HG03342 (cell line): Measurements from ENCODE around the gene PRKCQ.
"Not testable (repeated sequence)": the region's sequence is repeated elsewhere in the genome, so short reads cannot be mapped to it uniquely, and the experiment has no call there.

ENCODE experiments used
- ATAC-seq: cut with Tn5 transposase; IDR thresholded peaks from one replicate; pipeline ENCODE4 v1.9.1; 2021; ENCODE audit warnings: mild to moderate bottlenecking, moderate library complexity; ENCODE audit not compliant: unreplicated experiment

PRKCQ gene

DNA sequence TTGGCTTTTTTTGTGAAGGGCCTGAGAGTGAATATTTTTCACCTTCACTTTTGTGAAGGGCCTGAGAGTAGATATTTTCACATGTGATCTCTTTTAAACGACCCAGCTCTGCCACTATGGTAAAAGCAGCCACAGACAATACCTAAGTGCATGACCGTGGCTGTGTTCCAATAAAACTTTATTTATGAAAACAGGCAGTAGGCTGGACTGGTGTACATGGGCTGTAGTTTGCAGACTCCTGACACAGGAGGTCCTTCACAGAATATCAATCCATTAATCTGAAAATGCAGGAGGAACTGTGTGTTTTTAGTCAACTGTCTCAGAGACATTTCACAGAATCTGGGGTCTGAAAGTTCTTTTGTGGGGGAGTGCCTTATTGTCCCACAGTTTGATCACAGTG is 186.9 kb downstream of the PRKCQ start:
- ATAC-seq = no peak

DNA sequence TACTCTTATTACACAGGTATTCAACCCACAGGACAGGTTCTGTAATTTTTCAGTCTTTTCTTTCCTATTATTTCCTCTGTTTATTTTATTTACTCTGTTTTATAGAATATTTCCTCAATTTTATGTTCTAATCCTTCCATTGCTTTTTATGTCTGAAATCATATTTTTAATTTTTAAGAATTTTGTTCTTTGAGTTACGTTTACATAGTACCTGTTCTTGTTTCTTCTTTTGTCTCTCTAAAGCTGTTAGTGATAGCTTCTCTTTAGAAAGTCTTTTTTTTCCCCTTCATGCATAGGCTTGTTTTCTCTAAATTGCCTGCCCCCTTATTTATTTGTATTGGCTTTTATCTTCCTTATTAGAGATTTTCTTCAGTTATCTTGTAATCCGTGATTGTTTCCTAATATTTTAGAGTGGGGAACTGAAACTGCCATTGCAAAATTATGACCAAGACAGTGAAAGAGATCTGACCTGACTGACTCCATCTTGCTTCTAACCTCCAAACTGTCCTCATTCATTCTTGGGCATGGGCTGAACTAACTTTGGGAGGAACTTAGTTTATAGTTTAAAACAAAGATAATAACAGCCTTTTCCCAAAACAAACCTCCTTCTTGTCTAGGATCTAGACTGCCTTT is 189.7 kb downstream of the PRKCQ start:
- ATAC-seq = no peak

DNA sequence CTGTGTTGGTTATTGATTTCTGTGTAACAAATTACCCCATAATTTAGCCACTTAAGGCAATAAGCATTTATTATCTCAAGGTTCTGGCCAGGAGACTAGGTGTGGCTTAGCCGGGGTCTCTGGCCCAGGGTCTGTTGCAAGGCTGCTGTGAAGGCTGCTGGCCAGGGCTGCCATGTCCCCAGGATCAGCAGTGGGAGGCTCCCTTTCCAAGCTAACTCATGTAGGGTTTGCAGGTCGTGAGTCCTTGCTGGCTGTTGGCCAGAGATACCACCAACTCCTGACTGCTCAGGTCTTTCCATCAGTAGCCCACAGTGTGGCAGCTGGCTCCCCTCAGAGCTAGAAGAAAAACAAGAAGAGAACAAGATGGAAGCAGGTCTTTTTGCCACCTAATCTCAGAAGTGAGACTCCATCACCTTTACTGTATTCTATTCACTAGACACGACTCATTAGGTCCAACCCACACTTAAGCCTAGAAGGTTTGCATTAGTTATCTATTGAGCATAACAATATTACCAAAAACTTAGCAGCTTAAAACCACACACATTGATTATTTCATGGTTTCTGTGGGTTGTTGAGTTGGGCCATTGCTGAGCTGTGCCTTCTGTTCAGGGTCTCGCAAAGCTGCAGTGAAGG is 191.7 kb downstream of the PRKCQ start:
- no peak for ATAC-seq

DNA sequence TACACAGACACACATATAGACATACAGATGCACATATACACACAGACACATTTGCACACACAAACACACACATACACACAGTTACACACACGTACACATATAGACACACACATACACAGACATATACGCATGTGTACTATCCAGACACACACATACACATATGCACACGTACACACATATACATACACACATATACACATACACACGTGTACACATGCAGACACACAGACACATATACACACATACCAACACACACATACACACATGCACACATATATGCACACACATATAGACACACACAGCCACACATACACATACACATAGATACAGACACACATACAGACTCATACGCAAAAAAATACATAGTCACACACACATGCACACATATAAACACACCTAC is 193.1 kb downstream of the PRKCQ start:
- no peak for ATAC-seq

DNA sequence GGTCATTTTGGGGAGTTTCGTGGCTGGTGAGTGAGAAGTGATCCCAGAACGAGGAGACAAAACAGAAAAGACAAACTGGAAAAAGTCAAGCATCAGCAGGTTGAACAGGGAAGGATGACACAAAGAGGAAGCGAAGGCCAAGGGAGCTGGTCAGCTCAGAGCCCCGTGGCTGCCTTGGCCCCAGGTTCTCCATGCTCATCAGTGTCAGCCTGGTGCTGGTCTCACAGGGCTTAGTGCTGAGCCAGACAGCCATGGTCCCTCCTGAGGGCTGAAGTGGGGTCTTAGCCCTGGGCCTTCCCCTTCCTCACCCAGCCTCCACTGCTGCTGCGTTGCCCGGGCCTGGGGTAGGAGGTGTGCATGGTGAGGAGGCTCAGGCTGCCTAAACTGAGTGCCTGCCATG is 193.7 kb downstream of the PRKCQ start:
- ATAC-seq = no peak

DNA sequence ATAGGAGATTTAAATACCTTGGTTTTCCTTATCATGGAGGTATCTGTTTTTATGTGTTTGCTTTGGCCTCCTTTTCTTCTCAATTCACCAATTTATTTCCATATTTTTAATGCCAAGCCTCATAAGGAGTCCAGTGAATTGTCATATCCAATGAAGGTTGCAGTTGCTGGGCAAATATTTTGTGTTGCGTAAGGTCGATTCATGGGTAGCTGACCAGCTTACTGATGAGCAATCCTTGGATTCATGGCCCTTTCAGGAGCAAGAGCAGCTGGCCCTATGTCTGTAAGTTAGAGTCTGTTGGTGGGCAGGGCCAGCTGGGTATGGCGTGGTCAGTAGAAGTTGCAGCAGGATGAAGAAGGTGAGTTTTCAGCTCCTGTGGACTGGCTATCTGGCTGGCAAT is 194.4 kb downstream of the PRKCQ start:
- no peak for ATAC-seq

DNA sequence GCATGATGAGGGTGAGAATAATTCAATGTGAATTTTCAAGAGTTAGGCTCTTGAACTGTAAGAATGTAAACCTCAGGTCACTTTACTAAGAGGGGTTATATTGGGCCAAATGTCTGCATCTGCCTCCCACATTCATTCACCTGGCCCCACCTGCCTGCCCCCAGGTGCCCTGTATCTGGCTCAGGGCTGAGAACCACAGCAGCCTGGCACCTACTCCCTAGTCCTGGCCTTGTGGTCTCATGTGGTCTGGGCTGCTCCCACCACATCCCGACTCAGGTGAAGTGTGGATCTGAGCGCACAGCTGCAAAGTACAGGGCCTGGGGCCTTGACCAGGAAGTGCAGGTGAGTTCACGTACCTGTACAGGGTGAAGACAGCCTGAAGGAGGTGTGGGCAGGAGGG is 195.2 kb downstream of the PRKCQ start:
- no peak for ATAC-seq

DNA sequence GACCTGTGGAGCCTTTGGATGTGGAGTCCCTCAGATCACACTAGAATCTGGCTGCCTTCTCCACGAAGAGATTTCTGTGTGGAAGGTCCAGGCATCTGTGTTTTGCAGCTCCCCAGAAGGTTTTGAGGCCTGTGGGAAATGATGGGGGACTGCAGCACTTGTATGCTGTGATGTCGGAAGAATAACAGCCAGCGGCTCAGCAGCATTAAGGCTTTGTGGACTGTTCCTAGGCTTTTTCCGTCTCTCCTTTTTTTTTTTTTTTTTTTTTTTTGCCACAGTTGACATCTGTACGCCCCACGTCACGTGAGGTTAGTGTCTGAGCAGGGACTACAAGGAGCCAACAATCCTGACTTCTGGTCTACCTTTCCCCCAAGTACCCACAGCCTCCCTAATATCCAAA is 196.0 kb downstream of the PRKCQ start:
- no peak for ATAC-seq

DNA sequence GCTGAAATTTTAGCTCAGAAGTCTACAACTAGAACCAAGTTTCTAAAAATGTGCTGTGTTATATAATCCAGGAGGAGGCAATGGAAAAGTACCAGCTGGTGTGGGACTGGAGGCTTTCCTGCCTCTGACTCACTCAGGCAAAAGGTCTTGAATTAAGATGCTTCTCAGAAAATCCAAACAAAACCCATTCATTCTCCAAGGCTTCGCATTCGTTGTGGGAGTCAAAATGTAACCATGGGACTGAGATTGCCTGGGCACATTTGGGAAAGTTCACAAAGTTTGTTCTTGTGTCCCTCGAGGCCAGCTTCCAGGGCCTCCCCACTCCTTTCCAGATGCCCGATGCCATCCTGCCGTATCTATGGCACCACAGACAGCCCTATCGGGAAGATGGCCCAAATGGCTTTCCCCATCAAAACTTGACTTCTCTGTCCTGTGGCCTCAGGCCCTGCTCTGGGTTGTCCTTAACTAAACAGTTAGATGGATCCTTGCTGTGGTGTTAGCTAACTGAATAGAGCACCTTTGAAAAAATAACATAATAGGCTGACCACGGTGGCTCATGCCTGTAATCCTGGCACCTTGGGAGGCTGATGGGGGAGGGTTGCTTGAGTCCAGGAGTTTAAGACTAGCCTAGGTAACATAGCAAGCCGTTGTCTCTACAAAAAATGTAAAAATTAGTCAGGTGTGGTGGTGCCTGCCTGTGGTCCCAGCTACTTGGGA is 196.8 kb downstream of the PRKCQ start:
- ATAC-seq = no peak

DNA sequence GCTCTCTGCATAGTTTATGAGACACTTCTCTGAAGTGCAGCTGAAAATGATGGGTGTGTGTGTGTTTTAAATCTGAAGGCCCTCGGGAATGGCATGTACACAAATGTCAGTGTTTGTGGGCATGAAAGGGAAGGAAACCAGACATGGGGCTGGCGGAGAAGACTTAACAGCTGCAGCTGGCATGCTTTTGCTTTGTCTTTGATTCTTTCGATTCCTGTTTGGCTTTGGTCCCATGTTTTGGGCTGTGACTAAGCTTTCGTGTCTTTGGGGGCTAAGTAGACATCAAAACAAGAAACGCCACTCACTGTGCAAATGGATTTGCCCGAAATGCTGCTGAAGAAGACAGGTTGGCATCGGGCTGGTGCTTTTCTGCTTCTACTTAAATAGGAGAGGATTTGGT is 198.0 kb downstream of the PRKCQ start:
- no peak for ATAC-seq

DNA sequence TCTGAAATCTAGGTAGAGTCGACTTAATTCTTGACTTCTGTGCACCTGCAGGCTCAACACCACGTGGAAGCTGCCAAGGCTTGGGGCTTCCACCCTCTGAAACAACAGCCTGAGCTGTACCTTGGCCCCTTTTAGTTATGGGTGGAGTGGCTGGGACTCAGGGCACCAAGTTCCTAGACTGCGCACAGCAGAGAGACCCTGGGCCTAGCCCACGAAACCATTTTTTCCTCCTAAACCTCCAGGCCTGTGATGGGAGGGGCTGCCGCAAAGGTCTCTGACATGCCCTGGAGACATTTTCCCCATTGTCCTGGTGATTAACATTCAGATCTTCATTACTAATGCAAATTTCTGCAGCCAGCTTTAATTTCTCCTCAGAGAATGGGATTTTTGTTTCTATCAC is 199.6 kb downstream of the PRKCQ start:
- not testable (repeated sequence) for ATAC-seq

DNA sequence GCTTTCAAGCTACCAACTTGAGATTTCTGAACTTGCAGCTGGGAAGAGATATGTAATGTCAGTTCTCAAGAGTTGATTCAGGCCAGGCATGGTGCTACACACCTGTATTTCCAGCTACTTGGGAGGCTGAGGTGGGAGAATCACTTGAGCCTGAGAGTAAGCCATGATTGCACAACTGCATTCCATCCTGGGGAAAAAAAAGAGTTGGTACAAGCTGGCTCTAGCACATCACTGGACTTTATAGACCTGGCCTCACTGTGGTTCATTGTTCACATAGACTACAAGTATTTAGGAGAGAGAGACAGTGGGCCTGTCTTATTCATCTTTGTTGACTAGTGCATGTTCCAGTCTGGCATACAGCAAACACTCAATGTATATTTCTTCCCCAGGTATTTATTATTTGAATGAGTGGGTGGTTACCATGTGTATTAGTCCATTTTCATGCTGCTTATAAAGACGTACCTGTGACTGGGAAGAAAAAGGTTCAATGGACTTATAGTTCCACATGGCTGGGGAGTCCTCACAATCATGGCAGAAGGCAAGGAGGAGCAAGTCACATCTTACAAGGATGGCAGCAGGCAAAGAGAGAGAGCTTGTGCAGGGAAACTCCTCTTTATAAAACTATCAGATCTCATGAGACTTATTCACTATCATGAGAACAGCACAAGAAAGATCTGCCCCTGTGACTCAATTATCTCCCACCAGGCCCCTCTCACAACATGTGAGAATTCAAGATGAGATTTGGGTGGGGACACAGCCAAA is 200.9 kb downstream of the PRKCQ start:
- ATAC-seq = no peak
